HG03103 (cell line): ENCODE results near the gene LHPP.

Experiments
- ATAC-seq: cut with Tn5 transposase; IDR thresholded peaks from one replicate; pipeline ENCODE4 v1.9.1; 2021; ENCODE audit warnings: low read depth; ENCODE audit not compliant: unreplicated experiment

The LHPP gene

DNA sequence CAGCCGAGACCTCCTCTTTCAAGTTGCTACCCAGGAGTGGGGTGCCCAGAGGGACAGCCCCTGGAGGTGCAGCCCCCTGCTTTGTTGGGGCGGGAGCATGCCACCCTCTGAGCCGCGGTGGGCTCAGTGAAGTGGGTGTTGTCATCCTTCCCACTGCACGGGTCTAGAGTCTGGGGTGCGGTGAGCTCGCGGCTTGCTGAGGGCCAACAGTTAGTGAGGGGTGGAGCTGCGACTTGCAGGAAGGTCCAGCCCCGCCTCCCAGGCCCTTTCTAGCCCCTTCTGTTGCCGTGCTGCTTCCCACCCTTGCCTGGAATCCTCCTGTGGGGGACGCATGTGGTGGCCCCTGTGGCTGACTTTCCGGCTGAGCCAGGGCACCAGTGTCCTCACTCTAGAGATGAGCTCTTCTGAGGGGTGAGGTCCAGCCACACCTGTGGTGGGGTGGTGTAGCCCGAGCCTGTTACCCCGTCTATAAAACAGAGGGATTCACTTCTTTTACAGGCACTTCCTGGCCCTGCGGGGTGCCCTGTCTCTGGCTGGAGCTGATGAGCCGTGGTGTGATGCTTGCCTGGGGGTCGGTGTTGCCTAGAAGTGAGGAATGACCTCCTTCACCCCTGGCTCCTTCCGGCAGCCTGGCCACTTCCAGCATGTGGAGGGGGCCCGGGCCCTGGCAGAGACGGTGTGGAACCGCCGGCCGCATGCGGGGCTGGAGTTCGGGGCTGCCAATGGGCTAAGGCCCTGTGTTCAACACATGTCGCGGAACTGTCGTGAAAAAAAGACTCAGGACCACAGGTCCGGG, 154.6 kb downstream of the LHPP start:
- ATAC-seq = no peak

DNA sequence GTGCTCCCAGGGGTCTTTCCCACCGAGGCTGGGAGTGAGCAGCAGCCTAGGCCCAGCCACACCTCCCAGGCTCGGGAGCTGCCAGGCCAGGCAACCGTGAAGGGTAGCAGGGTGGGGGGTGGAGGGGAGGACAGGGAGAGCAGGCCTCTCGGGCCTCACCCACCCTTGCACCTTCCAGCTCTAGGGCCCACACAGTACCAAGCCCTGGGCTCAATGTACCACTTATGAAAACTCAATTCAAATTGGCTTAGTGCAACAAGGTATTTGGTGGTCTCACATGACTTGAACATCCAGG, 155.2 kb downstream of the LHPP start:
- ATAC-seq = no peak

GRCh38 chr10:124618470-124619073, 156.9 kb downstream of the LHPP start:
- ATAC-seq = no peak

GRCh38 chr10:124619195-124619594, 157.6 kb downstream of the LHPP start:
- no peak for ATAC-seq

DNA sequence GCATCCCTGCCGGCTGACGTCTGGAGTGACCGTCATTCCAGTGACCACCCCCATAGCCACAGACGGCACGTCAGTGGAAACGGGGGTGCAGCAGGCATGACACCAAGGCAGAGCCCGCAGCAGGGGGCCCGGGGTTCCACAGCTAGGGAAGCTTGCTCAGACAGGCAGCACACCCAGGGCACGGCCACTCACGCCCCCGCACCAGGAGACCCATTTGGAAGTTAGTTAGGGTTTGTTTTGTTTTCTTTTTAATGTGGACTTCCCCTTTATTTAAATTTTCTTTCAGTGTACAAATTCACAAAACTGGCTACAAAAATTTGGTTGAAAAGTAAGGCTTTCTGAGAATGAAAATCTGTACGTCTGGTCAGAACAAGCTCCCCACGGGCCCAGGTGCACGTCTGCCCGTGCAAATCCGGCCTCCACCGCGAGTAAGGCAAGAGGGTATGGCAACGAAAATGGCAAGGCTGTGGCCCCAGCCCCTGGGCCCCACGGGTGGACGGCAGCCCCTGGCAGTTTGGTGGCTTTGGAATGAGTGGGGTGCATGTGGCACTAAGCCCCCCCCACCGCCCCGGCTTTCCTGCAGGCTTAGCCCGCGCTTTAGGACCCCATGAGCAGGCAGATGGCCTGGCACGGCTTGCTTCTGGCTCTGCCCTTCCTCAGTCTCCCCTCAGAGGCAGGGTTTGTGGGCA, 158.3 kb downstream of the LHPP start:
- ATAC-seq = no peak

DNA sequence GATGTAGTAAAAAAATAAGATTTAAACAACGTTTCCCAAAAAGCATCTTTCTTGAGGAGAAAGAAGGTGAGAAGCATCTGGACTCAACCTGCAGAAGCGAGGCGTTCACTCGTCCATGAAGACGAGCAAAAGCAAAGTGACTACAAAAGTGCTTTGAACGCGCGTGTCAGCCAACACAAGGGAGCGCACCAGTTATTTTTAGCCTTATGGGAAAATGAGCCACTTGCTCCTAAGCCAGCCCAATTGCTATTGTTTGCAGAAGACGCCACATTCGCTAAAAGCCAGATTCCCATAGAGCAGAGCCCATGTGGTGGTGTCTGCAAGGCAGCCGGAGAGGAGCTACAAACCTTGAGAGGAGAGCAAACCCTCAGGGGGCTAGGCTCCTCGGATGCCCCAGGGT, 160.0 kb downstream of the LHPP start:
- no peak for ATAC-seq

GRCh38 chr10:124622158-124622557, 160.5 kb downstream of the LHPP start:
- no peak for ATAC-seq

DNA sequence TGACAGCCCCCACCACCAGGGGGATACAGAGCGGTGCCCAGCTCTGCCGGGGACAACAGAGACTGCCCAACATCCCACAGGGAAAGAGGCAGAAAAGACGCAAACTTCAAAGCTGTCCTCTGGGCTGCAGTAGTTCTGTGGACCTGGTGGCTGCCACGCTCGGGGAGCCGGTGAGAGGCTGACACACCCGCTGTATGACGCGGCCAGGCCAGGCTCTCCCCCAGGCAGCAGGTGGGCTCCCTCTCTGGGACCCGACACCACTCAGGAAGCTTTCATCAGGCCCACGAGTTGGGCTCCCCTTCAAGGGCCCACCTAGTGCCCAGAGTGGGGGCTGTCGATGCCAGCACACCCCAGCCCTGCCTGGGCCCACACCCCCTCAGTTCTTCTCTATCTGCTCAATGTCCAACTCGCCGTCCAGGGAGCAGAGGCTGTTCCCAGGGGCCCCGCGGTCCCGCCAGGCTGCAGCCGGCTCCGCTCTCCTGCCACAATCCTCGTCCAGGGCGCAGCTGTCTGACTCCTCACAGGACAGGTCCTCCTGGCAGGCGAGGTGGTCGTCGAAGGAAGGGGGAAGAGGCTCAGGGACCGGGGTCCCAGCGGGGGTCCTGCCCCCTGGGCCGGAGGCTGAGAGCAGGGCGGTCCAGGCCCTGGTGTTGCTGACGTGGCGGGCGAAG, 161.4 kb downstream of the LHPP start:
- ATAC-seq = no peak

GRCh38 chr10:124624006-124624405, 162.4 kb downstream of the LHPP start:
- no peak for ATAC-seq

- no peak for ATAC-seq
These were observed 162.8 kb downstream of the LHPP start for GRCh38 chr10:124624466-124624865.

GRCh38 chr10:124624895-124625294, 163.3 kb downstream of the LHPP start:
- no peak for ATAC-seq

GRCh38 chr10:124625831-124626238, 164.2 kb downstream of the LHPP start:
- no peak for ATAC-seq

DNA sequence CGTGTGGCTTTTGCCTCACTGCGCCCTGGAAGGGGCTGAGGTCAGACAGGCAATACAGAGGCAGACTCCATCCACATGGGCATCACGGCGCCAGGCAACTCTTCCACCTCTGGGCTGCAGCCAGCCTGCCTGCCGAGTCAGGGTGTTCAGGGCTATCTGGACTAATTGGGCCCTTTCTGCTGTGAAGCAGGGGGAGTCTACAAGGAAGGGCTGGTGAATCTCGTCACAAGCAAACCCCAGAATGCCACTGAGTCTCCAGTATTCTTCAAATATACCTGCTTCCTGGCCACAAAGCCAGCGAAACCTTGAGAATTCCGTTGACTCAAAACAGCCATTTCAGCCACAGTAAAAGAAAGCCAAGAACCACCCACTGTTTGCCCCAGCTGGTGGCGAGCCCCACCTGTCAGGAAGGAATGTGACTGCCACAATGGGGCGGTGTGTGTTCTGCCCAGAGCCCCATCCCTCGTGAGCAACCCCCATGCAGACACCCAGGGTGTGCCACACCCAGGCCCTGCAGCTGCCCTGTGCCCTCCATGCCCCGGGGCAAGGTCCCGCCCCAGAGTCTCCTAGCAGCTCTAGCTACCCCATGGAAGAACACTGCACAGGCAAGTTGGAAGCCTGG, 165.2 kb downstream of the LHPP start:
- ATAC-seq = peak; percentile 63

- ATAC-seq = no peak
These were observed 166.4 kb downstream of the LHPP start for GRCh38 chr10:124627866-124628675.

DNA sequence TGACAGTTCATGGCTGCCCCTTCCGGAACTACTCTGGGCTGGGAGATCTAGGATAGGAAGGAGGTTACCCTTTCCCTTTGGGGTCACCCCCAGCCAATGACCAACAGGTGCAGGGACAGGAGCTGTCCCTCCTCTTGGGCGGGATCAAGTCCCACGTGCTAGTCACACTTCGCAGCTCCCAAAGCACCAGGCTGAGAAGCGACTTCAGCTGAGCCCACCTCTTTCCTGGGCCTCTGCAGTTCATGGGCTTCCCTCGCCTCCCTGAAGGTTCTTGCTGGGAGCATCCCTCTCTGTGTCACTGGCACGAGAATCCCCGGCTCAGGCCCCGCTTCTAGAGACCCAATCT, 167.0 kb downstream of the LHPP start:
- no peak for ATAC-seq

GRCh38 chr10:124629415-124629814, 167.8 kb downstream of the LHPP start:
- ATAC-seq = no peak

DNA sequence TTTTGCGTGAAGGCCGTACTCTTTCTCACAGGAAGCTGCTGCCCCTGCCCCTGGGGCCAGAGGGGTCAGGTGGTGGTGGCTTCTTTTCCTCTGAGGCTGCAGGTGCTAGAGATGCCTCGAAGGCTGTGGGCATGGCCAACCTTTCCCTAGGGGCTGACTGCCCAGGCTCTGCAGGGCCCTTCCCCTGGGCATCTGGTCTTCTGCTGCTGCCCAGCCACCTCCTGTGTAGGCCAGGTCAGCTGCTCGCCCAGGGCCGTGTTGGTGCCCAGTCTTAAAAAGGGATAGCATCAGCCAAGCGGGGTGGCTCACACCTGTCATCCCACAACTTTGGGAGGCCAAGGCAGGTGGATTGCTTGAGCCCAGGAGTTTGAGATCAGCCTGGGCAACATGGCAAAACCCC, 168.2 kb downstream of the LHPP start:
- ATAC-seq = no peak

DNA sequence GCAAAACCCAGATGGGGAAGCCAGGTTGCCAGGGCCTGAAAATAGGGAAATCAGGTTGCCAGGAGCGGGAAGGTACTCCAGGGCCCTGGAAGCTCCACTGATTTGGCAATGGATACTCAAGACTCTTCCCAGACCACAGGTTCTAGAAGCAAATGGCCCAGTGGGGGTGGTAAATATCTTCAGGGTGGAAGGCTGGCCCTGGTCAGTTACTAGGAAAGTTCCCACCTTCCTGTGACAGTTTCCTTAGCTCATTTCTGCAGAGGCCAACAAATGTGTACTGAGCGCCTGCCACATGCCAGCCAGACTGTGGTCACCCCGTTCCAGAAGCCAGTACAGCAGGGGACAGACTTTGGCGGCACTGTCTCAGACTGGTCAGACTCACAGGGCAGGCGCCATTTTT, 168.9 kb downstream of the LHPP start:
- ATAC-seq = no peak

DNA sequence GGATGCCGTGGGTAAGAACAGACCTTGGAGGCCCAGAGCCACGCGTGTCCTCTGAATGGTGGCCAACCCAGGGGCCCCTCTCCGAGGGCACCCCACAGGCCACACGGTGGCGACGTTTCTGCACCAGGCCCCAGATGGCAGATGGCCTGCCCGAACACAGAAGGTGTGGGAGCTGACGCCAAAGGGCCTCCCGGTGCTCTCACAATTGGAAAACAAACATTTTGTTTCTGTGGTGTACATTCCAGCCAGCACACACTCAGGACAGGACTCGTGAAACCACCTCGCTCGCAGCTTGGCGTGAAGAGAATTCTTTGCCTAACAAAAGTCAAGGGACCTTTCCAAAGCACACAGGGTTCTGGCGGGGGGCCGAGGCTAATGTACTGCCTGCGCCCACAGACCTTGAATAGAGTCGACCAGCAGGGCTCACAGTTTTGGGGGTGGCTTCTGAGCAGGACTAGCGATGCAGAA, 170.5 kb downstream of the LHPP start:
- no peak for ATAC-seq

DNA sequence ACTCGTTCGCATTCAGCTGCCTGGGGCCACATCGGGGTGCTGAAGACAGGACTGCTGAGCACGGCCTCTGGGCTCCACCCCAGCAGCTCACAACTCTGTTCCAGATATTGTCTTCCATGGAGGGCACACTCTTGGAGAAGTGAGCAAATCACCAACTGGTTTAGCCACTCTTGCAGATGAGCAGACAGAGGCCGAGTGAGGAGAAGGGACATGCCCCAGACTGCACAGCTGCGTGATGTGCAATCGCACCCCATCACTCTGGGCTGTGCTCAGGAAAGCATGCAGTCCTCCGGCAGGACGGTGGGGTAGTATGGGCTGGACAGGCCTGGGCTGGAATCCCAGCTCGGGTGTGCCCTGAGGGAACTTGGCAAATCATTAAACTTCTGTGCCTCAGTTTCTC, 170.9 kb downstream of the LHPP start:
- no peak for ATAC-seq
